CD4-positive, alpha-beta T cell treated with Interleukin-2 at 100 ng/mL for 4 hours (primary cell): ENCODE results near the gene WWOX.

Experiments used
- DNase-seq: peaks from one replicate; pipeline ENCODE4 v3.0.0-alpha.2; 2020; ENCODE audit warnings: low spot score

Gene WWOX

DNA sequence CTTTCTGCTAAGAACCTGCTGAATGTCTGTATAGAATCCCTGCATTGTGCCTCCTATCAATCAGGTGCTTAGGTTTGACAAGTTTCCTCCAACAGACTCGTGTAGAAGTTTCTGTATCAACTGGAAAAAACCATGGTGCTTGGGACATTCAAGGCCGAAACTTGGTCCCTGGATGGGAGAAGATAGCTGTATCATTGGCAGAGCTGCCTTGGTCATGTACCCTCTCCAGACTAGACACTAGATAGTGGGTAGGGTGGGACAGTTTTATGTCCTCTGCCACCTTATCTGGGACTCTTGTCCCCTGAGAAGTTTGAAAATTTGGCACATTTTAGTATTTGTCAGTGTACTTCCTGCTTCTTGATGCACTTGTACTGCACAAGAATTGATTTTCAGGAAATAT is 520.8 kb downstream of the WWOX start:
- DNase-seq, result no peak

DNA sequence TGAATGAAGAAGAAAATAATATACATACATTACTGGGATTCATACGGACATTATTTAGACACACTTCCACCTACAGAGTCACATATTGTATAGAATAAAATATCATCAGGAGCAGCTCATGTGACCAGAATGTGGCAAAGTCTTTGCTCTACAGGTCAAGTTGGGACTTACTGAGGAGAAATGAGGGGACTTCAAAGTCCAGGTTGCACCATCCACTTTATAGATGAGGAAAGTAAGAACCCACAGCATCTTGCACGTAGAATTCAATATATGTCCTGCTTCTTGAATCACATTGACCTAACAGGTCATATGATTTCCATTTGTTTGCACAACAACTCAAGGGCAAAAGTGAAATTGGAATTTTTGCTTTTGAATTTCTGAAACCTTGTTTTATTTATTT is 524.3 kb downstream of the WWOX start:
- no peak for DNase-seq

- DNase-seq, result no peak
Measured at GRCh38 chr16:78624366-78624765, 524.9 kb downstream of the WWOX start.

DNA sequence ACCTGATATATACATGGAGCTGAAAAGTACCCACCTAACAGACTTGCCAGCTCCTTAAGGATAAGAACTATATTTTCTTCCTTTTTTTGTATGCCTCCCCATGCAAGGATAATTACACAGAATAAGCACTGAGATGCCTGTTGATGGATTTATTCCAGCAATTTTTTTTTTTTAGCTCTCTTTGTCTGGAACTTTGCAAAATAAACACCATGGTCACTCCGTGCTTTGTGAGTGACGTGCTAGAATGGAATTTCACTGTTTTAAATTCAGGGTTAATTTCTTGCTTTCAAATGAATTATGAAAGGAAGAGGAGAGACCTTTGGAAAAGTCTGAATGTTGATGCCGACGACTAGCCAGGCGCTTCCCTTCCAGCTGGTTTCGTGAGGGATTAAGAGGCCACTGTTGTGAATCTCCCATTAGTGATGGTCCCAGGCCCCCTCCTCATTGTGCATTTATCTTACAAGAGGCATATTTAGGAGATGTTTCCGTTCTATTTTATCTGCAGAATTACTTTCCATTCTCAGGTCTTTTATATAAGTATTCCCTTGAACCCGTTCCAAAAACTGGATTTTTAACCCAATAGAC is 529.1 kb downstream of the WWOX start:
- no peak for DNase-seq

DNA sequence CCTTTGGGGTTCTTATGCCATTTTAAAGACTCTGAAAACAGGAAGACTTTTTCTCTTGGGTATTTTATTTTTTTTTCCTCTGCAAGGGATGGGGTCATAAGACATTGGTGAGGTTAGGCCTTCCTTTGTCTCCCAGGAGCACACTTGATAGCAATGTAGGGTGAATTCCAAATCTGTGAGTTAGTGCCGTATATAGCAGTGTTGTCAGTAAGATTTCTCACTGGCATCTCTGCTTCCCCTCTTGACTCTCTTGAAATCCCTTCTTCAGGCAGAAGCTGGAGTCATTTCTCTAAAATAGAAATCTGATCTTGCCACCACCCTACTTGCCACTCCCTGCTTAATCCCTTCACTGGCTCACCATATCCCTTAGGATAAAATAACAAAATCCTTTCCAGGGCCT is 529.7 kb downstream of the WWOX start:
- DNase-seq, result no peak

DNA sequence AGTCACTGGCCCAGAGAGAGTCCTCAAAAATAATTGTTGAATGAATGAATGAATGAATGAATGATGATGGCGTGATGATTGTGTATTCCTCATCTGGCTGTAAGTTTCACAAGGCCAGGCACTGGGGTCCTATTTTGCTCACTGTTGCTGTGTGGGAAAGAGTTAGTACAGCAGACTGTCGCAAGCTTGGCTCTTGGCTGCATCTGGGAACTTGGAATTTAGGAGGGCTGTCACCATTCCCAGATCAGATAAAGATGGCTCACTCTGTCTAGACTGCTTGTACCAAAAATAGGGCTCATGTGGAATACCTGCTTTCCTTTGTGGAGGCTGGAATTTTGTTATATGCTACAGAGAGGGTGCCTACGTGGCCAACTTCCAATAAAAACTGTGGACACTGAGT is 530.6 kb downstream of the WWOX start:
- DNase-seq, result no peak

- DNase-seq, result no peak
Measured at GRCh38 chr16:78633551-78633950, 534.1 kb downstream of the WWOX start.

DNA sequence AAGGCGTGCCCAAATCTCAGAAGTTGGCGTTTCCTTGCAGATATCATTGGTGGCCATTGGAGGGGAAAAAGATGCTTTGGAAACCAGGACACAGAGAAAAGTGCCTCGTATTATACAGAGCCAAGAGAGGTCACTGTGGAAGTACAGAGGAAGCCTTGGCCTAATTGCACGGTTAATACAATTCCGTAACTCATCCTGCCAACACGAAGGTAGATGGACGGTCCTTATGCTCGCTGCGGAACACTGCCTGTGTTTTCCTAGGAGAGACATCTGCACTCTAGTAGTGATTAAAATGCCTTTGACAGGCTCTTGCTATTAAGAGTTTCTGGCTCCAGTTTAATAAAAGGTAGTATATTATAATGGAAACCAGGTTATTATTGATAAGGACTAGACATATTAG is 536.4 kb downstream of the WWOX start:
- no peak for DNase-seq

DNA sequence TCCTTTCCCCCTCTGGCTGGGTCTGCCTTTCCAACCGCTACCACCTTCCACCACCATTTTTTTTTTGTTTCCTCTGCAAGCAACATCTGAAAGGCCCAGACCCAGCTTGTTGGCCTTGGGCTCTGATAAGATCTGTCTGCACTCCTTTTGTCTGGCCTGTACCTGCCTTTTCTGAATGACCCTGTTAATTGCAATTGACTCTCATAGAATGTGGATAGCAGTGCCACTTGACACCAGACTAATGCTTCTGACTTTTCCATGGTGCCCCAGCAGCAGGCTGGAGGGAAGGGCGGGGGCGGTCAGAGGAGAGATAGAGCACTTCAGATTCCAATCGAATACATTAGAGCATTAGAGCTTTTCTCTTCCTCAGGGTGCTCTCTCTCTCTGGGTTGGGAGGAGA is 538.9 kb downstream of the WWOX start:
- DNase-seq, result no peak

- no peak for DNase-seq
Measured at GRCh38 chr16:78639775-78640174, 540.3 kb downstream of the WWOX start.

GRCh38 chr16:78640886-78641285 is 541.4 kb downstream of the WWOX start:
- DNase-seq, result no peak

- no peak for DNase-seq
Measured at GRCh38 chr16:78641433-78641832, 542.0 kb downstream of the WWOX start.

GRCh38 chr16:78642621-78643285 is 543.3 kb downstream of the WWOX start:
- DNase-seq, result no peak

DNA sequence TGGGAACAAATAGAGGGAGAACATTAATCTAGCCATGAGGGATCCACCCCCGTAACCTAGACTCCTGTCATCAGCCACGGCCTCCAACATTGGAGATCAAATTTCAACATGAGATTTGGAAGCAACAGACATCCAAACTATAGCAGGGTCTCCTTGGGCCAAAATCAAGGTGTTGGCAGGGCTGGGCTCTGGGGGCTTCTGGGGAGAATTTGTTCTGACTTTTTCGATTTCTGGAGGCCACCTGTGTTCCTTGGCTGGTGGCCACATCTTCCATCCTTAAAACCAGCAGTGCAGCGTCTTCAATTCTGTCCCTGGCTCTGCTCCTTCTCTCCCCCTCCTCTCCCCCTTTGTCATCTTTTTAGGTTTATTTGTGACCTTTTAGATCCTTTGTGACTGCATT is 546.2 kb downstream of the WWOX start:
- no peak for DNase-seq

- DNase-seq, result no peak
Measured at GRCh38 chr16:78647019-78647418, 547.6 kb downstream of the WWOX start.

GRCh38 chr16:78647491-78647890 is 548.0 kb downstream of the WWOX start:
- no peak for DNase-seq

- no peak for DNase-seq
Measured at GRCh38 chr16:78648517-78648916, 549.1 kb downstream of the WWOX start.

- no peak for DNase-seq
Measured at GRCh38 chr16:78650339-78651074, 551.1 kb downstream of the WWOX start.

DNA sequence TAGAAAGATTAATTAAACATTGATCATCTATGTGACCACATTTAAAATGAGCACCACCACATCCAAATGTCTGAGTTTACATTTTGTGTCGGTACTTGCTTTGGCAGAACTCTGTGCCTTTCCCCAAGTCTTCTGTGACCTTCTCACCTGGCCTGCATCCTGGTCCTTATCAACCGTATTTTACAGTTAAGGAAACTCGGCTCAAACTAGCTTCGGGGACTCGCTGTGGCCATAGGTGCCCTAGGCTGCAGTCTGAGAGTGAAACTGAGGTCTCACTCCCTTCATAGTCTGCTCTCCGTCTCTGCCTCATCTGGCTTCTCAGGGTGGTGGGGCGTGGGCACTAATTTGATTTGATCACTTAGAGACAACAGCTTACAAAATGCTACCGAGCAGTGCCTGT is 555.5 kb downstream of the WWOX start:
- no peak for DNase-seq

- DNase-seq, result no peak
Measured at GRCh38 chr16:78655331-78656113, 556.1 kb downstream of the WWOX start.

DNA sequence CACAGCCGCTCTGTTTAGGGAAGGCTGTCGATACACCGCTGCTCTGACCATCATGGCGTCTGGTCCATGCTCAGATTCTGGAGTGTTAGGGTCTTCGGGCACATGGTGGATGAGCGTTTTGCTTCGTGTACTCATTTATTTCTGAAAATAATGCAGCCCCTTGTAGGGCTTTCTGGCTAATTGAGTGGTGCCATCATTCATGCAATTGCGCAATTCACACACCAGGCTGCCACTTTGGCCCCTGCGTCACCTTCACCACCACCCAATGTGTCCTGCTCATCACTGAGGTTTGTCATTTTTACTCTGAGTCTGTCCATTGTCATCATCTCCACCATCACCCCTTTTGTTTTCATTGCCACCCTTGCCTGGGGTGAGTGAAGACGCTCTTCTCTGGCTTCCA is 557.4 kb downstream of the WWOX start:
- DNase-seq, result no peak

DNA sequence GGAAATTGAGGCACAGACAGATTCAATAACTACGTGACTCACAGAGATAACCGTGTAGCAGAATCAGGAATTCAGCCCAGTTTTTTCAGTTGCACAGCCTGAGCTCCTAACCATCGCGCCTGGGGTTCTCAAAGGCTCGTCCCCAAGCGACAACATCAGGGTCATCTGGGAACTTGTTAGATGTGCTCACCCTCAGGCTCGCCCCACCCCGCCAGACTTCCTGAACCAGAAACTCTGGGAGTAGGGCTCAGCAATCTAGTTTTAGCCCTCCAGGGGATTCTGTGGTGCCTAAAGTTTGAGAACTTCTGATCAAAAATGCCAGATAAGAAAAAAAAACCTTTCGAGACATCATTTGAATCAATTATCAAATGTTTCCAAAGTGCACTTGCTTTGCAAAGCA is 559.8 kb downstream of the WWOX start:
- no peak for DNase-seq
